ENCODE results near the gene AJAP1. TPM values are rescaled to one million over a fixed set of nuclear protein-coding genes. Genes with fewer than 3 reads are reported as not detected.

Gene AJAP1, protein sequence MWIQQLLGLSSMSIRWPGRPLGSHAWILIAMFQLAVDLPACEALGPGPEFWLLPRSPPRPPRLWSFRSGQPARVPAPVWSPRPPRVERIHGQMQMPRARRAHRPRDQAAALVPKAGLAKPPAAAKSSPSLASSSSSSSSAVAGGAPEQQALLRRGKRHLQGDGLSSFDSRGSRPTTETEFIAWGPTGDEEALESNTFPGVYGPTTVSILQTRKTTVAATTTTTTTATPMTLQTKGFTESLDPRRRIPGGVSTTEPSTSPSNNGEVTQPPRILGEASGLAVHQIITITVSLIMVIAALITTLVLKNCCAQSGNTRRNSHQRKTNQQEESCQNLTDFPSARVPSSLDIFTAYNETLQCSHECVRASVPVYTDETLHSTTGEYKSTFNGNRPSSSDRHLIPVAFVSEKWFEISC
- 16.6 TPM for total RNA-seq

GRCh38 chr1:4653796-4654725 lies at the start of gene AJAP1:
TSS of gene AJAP1 (plus strand) at chr1:4654609. CDS start at chr1:4655426, 817 bp downstream.

Data from parietal lobe (tissue), 1 donor.